ENCODE results near the gene PTPN1.
A peak's percentile ranks its signal among the peaks of the same experiment; 100 is the strongest.

Gene PTPN1

DNA sequence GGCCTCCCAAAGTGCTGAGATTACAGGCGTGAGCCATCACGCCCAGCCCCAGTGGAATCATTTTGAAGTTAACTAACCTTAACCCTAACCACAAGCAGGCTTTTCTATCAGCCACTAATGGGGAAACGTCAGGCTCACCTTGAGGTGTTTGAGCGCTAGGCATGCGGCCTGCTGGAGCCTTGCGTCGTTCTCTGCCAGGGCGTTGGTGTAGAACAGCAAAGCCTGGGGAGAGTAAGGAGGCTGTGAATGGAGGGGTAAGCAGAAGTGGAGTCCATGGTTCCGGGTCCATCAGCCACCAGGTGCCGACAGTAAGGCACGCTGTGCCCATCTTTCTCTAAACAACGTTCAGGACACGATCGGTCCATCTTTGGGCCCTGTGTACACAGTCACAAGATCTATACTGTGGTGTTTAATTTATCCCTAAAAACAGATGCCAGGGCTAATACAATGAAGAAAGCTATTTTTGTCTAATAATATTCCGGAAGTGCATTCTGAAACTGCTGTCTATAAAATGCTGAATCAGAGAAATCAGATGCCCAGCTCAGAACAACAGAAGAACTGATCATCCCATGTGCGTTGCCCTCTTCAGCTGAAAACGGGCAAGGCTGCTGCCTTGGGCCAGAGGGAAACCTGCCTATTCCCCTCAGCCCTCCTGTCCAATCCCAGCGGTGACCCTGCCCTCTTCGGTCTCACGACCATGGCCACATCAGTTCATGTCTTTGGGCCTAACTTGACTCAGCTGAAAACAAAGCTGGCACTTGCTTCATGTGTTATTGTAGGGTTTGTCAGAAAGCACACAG is 79.6 kb downstream of the PTPN1 start:
- Histone ChIP-seq H3K9me3 (replicated peaks in 1 of 2; ENCODE audit: control insufficient read depth in 2 of 2, insufficient read depth in 1 of 2, low read depth in 1 of 2, low read length in 2 of 2) (no peaks in the 10 kb centered on the region), H3K27me3 (ENCODE audit: control insufficient read depth in 3 of 3, insufficient read depth in 3 of 3, low read depth in 1 of 3, low read length in 3 of 3) (no peaks in the 10 kb centered on the region), H3K27ac (replicated peaks; ENCODE audit: low read length) (no peak overlapping the region), H3K36me3 (replicated peaks in 1 of 2; ENCODE audit: control insufficient read depth in 2 of 2, insufficient read depth in 2 of 2, low read length in 2 of 2) (peaks cover 7 to 44% of the 10 kb centered on the region in 2 donors), H3K4me3 (ENCODE audit: low read length in 2 of 2) (peak overlapping the region in 1 of 2 donors; percentile 26), H4K91ac (ENCODE audit: low read depth, low read length, poor library complexity) (no peak overlapping the region), H3K23ac (ENCODE audit: low read depth, low read length, poor library complexity) (no peak overlapping the region), H2BK120ac (ENCODE audit: low read depth, low read length) (no peak overlapping the region), H3K4ac (ENCODE audit: low read length) (no peak overlapping the region), H2BK15ac (ENCODE audit: low read length) (no peak overlapping the region), H3K79me1 (ENCODE audit: low read depth, low read length) (no peaks in the 10 kb centered on the region), H2AFZ (ENCODE audit: low read length) (no peak overlapping the region), H2BK5ac (ENCODE audit: low read length) (no peak overlapping the region), H2BK12ac (ENCODE audit: low read length) (no peak overlapping the region), H2AK5ac (ENCODE audit: low read depth, low read length) (no peak overlapping the region), H4K8ac (ENCODE audit: low read depth, low read length) (no peak overlapping the region), H3K9ac (ENCODE audit: low read depth, low read length, poor library complexity) (no peak overlapping the region), H3K18ac (ENCODE audit: low read length) (no peak overlapping the region), H3K4me2 (ENCODE audit: insufficient read depth, low read length, poor library complexity, severe bottlenecking) (no peak overlapping the region), H3K4me1 (ENCODE audit: control insufficient read depth in 2 of 2, insufficient read depth in 1 of 2, low read depth in 1 of 2, low read length in 2 of 2) (peaks cover 0 to 4% of the 10 kb centered on the region in 2 donors), H3K14ac (ENCODE audit: low read length) (no peak overlapping the region)
- no peak for DNase-seq (ENCODE audit: low spot score)
- no CpG with 5 or more reads among the region's 20 CpGs for WGBS, 2 donors (ENCODE audit: extremely low coverage in 2 of 2, insufficient read length in 2 of 2, insufficient replicate concordance in 1 of 2)

DNA sequence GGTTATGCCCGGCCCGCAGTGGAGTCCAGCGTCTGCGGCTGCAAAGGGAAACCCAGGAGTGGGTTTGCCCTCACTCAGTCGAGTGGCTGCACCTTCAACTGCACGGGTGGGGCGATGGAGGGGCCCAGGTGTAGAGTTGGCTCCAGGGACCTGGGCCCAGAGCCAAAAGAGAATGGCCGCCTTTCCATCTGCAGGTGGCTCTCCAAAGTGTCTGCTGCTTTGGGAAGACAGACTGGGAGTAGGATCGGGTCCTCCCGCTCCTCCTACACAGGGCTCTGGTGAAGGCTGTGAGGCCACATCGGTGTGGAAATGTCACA is 80.1 kb downstream of the PTPN1 start:
- Histone ChIP-seq H3K9me3 (replicated peaks in 1 of 2; ENCODE audit: control insufficient read depth in 2 of 2, insufficient read depth in 1 of 2, low read depth in 1 of 2, low read length in 2 of 2) (no peaks in the 10 kb centered on the region), H4K8ac (ENCODE audit: low read depth, low read length) (no peak overlapping the region), H3K27ac (replicated peaks; ENCODE audit: low read length) (no peak overlapping the region), H2BK120ac (ENCODE audit: low read depth, low read length) (no peak overlapping the region), H3K79me1 (ENCODE audit: low read depth, low read length) (no peaks in the 10 kb centered on the region), H3K36me3 (replicated peaks in 1 of 2; ENCODE audit: control insufficient read depth in 2 of 2, insufficient read depth in 2 of 2, low read length in 2 of 2) (peaks cover 7 to 38% of the 10 kb centered on the region in 2 donors), H3K18ac (ENCODE audit: low read length) (no peak overlapping the region), H2AFZ (ENCODE audit: low read length) (no peak overlapping the region), H2AK5ac (ENCODE audit: low read depth, low read length) (no peak overlapping the region), H3K9ac (ENCODE audit: low read depth, low read length, poor library complexity) (no peak overlapping the region), H3K4ac (ENCODE audit: low read length) (no peak overlapping the region), H2BK5ac (ENCODE audit: low read length) (no peak overlapping the region), H3K27me3 (ENCODE audit: control insufficient read depth in 3 of 3, insufficient read depth in 3 of 3, low read depth in 1 of 3, low read length in 3 of 3) (no peaks in the 10 kb centered on the region), H3K4me1 (ENCODE audit: control insufficient read depth in 2 of 2, insufficient read depth in 1 of 2, low read depth in 1 of 2, low read length in 2 of 2) (peaks cover 0 to 7% of the 10 kb centered on the region in 2 donors), H4K91ac (ENCODE audit: low read depth, low read length, poor library complexity) (no peak overlapping the region), H2BK15ac (ENCODE audit: low read length) (no peak overlapping the region), H3K4me2 (ENCODE audit: insufficient read depth, low read length, poor library complexity, severe bottlenecking) (no peak overlapping the region), H2BK12ac (ENCODE audit: low read length) (no peak overlapping the region), H3K23ac (ENCODE audit: low read depth, low read length, poor library complexity) (no peak overlapping the region), H3K14ac (ENCODE audit: low read length) (no peak overlapping the region), H3K4me3 (ENCODE audit: low read length in 2 of 2) (no peak overlapping the region)
- no peak for DNase-seq (ENCODE audit: low spot score)
- WGBS, 2 donors (ENCODE audit: extremely low coverage in 2 of 2, insufficient read length in 2 of 2, insufficient replicate concordance in 1 of 2) = no CpG with 5 or more reads among the region's 11 CpGs

DNA sequence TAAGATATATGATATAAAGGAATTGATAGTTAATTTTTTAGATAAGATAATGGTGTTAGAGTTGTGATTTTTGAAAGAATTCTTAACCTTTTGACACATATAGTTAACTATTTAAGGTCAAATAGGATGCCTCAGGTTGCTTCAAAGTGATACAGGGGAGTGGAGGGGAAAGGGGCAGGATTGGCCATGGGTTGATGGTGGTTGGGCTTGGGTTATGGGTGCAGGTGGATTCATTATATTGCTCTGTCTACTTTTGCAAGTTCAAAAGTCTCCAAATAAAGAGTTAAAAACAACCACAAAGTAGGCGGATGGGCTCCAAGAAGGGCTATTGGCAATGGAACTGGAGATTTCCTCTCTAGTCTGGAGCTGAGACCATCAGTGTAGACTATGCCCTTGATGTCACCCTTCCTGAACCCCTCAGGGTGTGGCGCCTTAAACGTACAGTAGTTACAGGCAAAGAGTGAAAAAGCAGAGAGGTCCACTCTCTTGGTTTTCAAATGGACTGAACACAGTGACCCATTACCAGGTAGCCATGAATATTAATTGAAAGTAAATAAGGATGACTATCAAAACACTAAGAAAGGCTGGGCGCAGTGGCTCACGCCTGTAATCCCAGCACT is 81.2 kb downstream of the PTPN1 start:
- Histone ChIP-seq H3K4ac (ENCODE audit: low read length) (no peak overlapping the region), H3K4me3 (ENCODE audit: low read length in 2 of 2) (no peak overlapping the region), H2BK15ac (ENCODE audit: low read length) (no peak overlapping the region), H3K14ac (ENCODE audit: low read length) (no peak overlapping the region), H4K8ac (ENCODE audit: low read depth, low read length) (no peak overlapping the region), H3K9ac (ENCODE audit: low read depth, low read length, poor library complexity) (no peak overlapping the region), H2BK5ac (ENCODE audit: low read length) (no peak overlapping the region), H3K23ac (ENCODE audit: low read depth, low read length, poor library complexity) (no peak overlapping the region), H3K36me3 (replicated peaks in 1 of 2; ENCODE audit: control insufficient read depth in 2 of 2, insufficient read depth in 2 of 2, low read length in 2 of 2) (peaks cover 7 to 28% of the 10 kb centered on the region in 2 donors), H2AFZ (ENCODE audit: low read length) (no peak overlapping the region), H3K4me2 (ENCODE audit: insufficient read depth, low read length, poor library complexity, severe bottlenecking) (no peak overlapping the region), H3K18ac (ENCODE audit: low read length) (no peak overlapping the region), H2BK120ac (ENCODE audit: low read depth, low read length) (no peak overlapping the region), H3K27ac (replicated peaks; ENCODE audit: low read length) (no peak overlapping the region), H4K91ac (ENCODE audit: low read depth, low read length, poor library complexity) (no peak overlapping the region), H2AK5ac (ENCODE audit: low read depth, low read length) (no peak overlapping the region), H2BK12ac (ENCODE audit: low read length) (no peak overlapping the region), H3K9me3 (replicated peaks in 1 of 2; ENCODE audit: control insufficient read depth in 2 of 2, insufficient read depth in 1 of 2, low read depth in 1 of 2, low read length in 2 of 2) (no peaks in the 10 kb centered on the region), H3K27me3 (ENCODE audit: control insufficient read depth in 3 of 3, insufficient read depth in 3 of 3, low read depth in 1 of 3, low read length in 3 of 3) (no peaks in the 10 kb centered on the region), H3K79me1 (ENCODE audit: low read depth, low read length) (no peaks in the 10 kb centered on the region), H3K4me1 (ENCODE audit: control insufficient read depth in 2 of 2, insufficient read depth in 1 of 2, low read depth in 1 of 2, low read length in 2 of 2) (peaks cover 7 to 14% of the 10 kb centered on the region in 2 donors)
- DNase-seq (ENCODE audit: low spot score) = no peak
- WGBS, 2 donors (ENCODE audit: extremely low coverage in 2 of 2, insufficient read length in 2 of 2, insufficient replicate concordance in 1 of 2) = no CpG with 5 or more reads among the region's 5 CpGs

- no peak for DNase-seq (ENCODE audit: low spot score)
- H3K18ac ChIP-seq (ENCODE audit: low read length) = no peak overlapping the region
- H2AFZ ChIP-seq (ENCODE audit: low read length) = no peak overlapping the region
- H4K8ac ChIP-seq (ENCODE audit: low read depth, low read length) = no peak overlapping the region
- peak overlapping the region; percentile 46 for H3K23ac ChIP-seq (ENCODE audit: low read depth, low read length, poor library complexity)
- WGBS, 2 donors (ENCODE audit: extremely low coverage in 2 of 2, insufficient read length in 2 of 2, insufficient replicate concordance in 1 of 2) = no CpG with 5 or more reads among the region's 19 CpGs
- H3K4me1 ChIP-seq (ENCODE audit: control insufficient read depth in 2 of 2, insufficient read depth in 1 of 2, low read depth in 1 of 2, low read length in 2 of 2) = peaks cover 9 to 17% of the 10 kb centered on the region in 2 donors
- H2BK12ac ChIP-seq (ENCODE audit: low read length) = no peak overlapping the region
- H2BK15ac ChIP-seq (ENCODE audit: low read length) = no peak overlapping the region
- H3K27ac ChIP-seq (replicated peaks; ENCODE audit: low read length) = no peak overlapping the region
- H3K27me3 ChIP-seq (ENCODE audit: control insufficient read depth in 3 of 3, insufficient read depth in 3 of 3, low read depth in 1 of 3, low read length in 3 of 3) = no peaks in the 10 kb centered on the region
- H2BK5ac ChIP-seq (ENCODE audit: low read length) = peak overlapping the region; percentile 35
- H3K4me3 ChIP-seq (ENCODE audit: low read length in 2 of 2) = no peak overlapping the region
- no peak overlapping the region for H3K9ac ChIP-seq (ENCODE audit: low read depth, low read length, poor library complexity)
- no peak overlapping the region for H4K91ac ChIP-seq (ENCODE audit: low read depth, low read length, poor library complexity)
- no peak overlapping the region for H3K4me2 ChIP-seq (ENCODE audit: insufficient read depth, low read length, poor library complexity, severe bottlenecking)
- H3K36me3 ChIP-seq (replicated peaks in 1 of 2; ENCODE audit: control insufficient read depth in 2 of 2, insufficient read depth in 2 of 2, low read length in 2 of 2) = peaks cover 3 to 17% of the 10 kb centered on the region in 2 donors
- H2BK120ac ChIP-seq (ENCODE audit: low read depth, low read length) = no peak overlapping the region
- H3K79me1 ChIP-seq (ENCODE audit: low read depth, low read length) = no peaks in the 10 kb centered on the region
- H2AK5ac ChIP-seq (ENCODE audit: low read depth, low read length) = no peak overlapping the region
- H3K14ac ChIP-seq (ENCODE audit: low read length) = no peak overlapping the region
- no peaks in the 10 kb centered on the region for H3K9me3 ChIP-seq (replicated peaks in 1 of 2; ENCODE audit: control insufficient read depth in 2 of 2, insufficient read depth in 1 of 2, low read depth in 1 of 2, low read length in 2 of 2)
- no peak overlapping the region for H3K4ac ChIP-seq (ENCODE audit: low read length)
These were observed 82.3 kb downstream of the PTPN1 start for GRCh38 chr20:50592282-50593004.
